Naive B cell (primary cell): Measurements from ENCODE around the gene CHMP1A. TPM values are rescaled to one million over a fixed set of nuclear protein-coding genes. Genes with fewer than 3 reads are reported as not detected.
"Not testable (repeated sequence)": the region's sequence is repeated elsewhere in the genome, so short reads cannot be mapped to it uniquely, and the experiment has no call there.

Source experiments
- ATAC-seq, 2 donors: fragments of 150-1000 bp; cut with Tn5 transposase; 2 replicates each; pipeline ENCODE4 v1.10.0; 2021; ENCODE audit warnings: low read depth in 2 of 2, mild to moderate bottlenecking in 2 of 2, moderate library complexity in 2 of 2
- DNase-seq: peaks from one replicate; pipeline ENCODE4 v3.0.0; 2022
- H3K27ac Mint-ChIP-seq, 6 donors: one replicate each; pipeline ENCODE4 v1.8.0; 2020 to 2022; ENCODE audit warnings: mild to moderate bottlenecking in 6 of 6, mixed read lengths in 6 of 6, moderate library complexity in 5 of 6, inconsistent platforms in 2 of 6
- H3K27me3 Mint-ChIP-seq, 3 donors: one replicate each; pipeline ENCODE4 v1.8.0; 2021 to 2022; ENCODE audit warnings: mixed read lengths in 3 of 3, mild to moderate bottlenecking in 1 of 3
- H3K36me3 Mint-ChIP-seq, 2 donors: one replicate each; pipeline ENCODE4 v1.8.0; 2020 to 2022; ENCODE audit warnings: mixed read lengths in 2 of 2, inconsistent platforms in 1 of 2, mild to moderate bottlenecking in 1 of 2
- H3K4me1 Mint-ChIP-seq, 3 donors: one replicate each; pipeline ENCODE4 v1.8.0; 2020 to 2022; ENCODE audit warnings: mixed read lengths in 3 of 3, inconsistent platforms in 1 of 3, mild to moderate bottlenecking in 1 of 3, moderate library complexity in 1 of 3
- H3K4me3 Mint-ChIP-seq, 8 donors: one replicate each; pipeline ENCODE4 v1.8.0; 2020 to 2022; ENCODE audit warnings: mild to moderate bottlenecking in 8 of 8, mixed read lengths in 8 of 8, moderate library complexity in 8 of 8, inconsistent platforms in 2 of 8
- H3K9me3 Mint-ChIP-seq, 7 donors: one replicate each; pipeline ENCODE4 v1.8.0; 2020 to 2022; ENCODE audit warnings: mixed read lengths in 7 of 7, mild to moderate bottlenecking in 5 of 7, inconsistent platforms in 2 of 7, moderate library complexity in 1 of 7
- polyA plus RNA-seq, 6 donors: library from polyadenylated mRNA; unstranded; fragments of 300-500 nt; fragmentation: Illumina TruSeq; gene quantifications; one replicate each; pipeline ENCODE4 v1.2.3, GENCODE V29; 2021; ENCODE audit warnings: low read depth in 6 of 6

The CHMP1A gene
- 10 to 100 TPM; 63.0 to 91.4 (median 73.5) TPM for polyA plus RNA-seq

GRCh38 chr16:89657442-89658220, at the start of gene CHMP1A, which contains the start of gene SPATA33:
Gene CHMP1A (minus strand): TSS chr16:89657708. CDS start chr16:89657588, 120 bp downstream.
Gene SPATA33 (plus strand): TSS chr16:89657836. CDS start chr16:89657912, 76 bp downstream.
- no peaks in the 10 kb centered on the region for H3K27me3 Mint-ChIP-seq
- DNase-seq (peak; percentile 94), ATAC-seq (peak; percentile 93 to 94)
- peak within 1 kb of the TSS; percentile 89 to 97 (median 92) for H3K27ac Mint-ChIP-seq
- H3K4me1 Mint-ChIP-seq: peaks cover 16 to 34% (median 28%) of the 10 kb centered on the region in 3 donors
- peaks cover 0 to 6% of the 10 kb centered on the region in 2 donors for H3K36me3 Mint-ChIP-seq
- H3K9me3 Mint-ChIP-seq: no peaks in the 10 kb centered on the region
- peak within 1 kb of the TSS; percentile 82 to 93 (median 89) for H3K4me3 Mint-ChIP-seq

- no peak for ATAC-seq
- Mint-ChIP-seq H3K27ac (no peak overlapping the region), H3K4me3 (no peak overlapping the region), H3K27me3 (no peaks in the 10 kb centered on the region), H3K9me3 (no peaks in the 10 kb centered on the region), H3K4me1 (peaks cover 4 to 18% (median 8%) of the 10 kb centered on the region in 3 donors), H3K36me3 (no peaks in the 10 kb centered on the region)
- DNase-seq: no peak
These were observed 49.2 kb upstream of the CHMP1A start for GRCh38 chr16:89706518-89707260.

GRCh38 chr16:89705006-89705405, 47.5 kb upstream of the CHMP1A start:
- no peaks in the 10 kb centered on the region for H3K27me3 Mint-ChIP-seq
- DNase-seq (no peak), ATAC-seq (no peak)
- no peaks in the 10 kb centered on the region for H3K36me3 Mint-ChIP-seq
- peak overlapping the region in 2 of 8 donors; percentile 66 to 73 for H3K4me3 Mint-ChIP-seq
- peaks cover 9 to 20% (median 16%) of the 10 kb centered on the region in 3 donors for H3K4me1 Mint-ChIP-seq
- H3K9me3 Mint-ChIP-seq: no peaks in the 10 kb centered on the region
- H3K27ac Mint-ChIP-seq: peak overlapping the region in 2 of 6 donors; percentile 33 to 74

- H3K27me3 Mint-ChIP-seq: no peaks in the 10 kb centered on the region
- H3K4me3 Mint-ChIP-seq: peak overlapping the region in 1 of 8 donors; percentile 18
- H3K27ac Mint-ChIP-seq: peak overlapping the region in 1 of 6 donors; percentile 37
- no peaks in the 10 kb centered on the region for H3K9me3 Mint-ChIP-seq
- H3K36me3 Mint-ChIP-seq: no peaks in the 10 kb centered on the region
- ATAC-seq (no peak), DNase-seq (no peak)
- peaks cover 11 to 24% (median 20%) of the 10 kb centered on the region in 3 donors for H3K4me1 Mint-ChIP-seq
These were observed 46.8 kb upstream of the CHMP1A start for GRCh38 chr16:89704281-89704680.

GRCh38 chr16:89701425-89702406, 44.2 kb upstream of the CHMP1A start, which contains the start of gene SPATA2L:
Gene SPATA2L (minus strand): TSS chr16:89701705. CDS start chr16:89701232, 473 bp downstream.
- DNase-seq (peak; percentile 99), ATAC-seq (peak; percentile 66 to 71)
- Mint-ChIP-seq H3K4me3 (peak within 1 kb of the TSS; percentile 78 to 93 (median 84)), H3K4me1 (peaks cover 11 to 29% (median 20%) of the 10 kb centered on the region in 3 donors), H3K27me3 (no peaks in the 10 kb centered on the region), H3K27ac (peak within 1 kb of the TSS; percentile 90 to 96 (median 94)), H3K36me3 (no peaks in the 10 kb centered on the region), H3K9me3 (no peaks in the 10 kb centered on the region)

- Mint-ChIP-seq H3K9me3 (no peaks in the 10 kb centered on the region), H3K36me3 (no peaks in the 10 kb centered on the region), H3K27ac (peak overlapping the region; percentile 90 to 96 (median 94)), H3K4me3 (peak overlapping the region; percentile 78 to 93 (median 84)), H3K27me3 (no peaks in the 10 kb centered on the region), H3K4me1 (peaks cover 8 to 21% (median 15%) of the 10 kb centered on the region in 3 donors)
- DNase-seq (peak; percentile 51), ATAC-seq (peak; percentile 23 to 34)
These were observed 43.3 kb upstream of the CHMP1A start for GRCh38 chr16:89700649-89701424.

GRCh38 chr16:89700100-89700648, 42.7 kb upstream of the CHMP1A start:
- ATAC-seq (peak; percentile 23 to 24), DNase-seq (peak; percentile 94)
- Mint-ChIP-seq H3K4me1 (peaks cover 7 to 19% (median 14%) of the 10 kb centered on the region in 3 donors), H3K27ac (peak overlapping the region; percentile 90 to 95 (median 94)), H3K4me3 (peak overlapping the region; percentile 50 to 93 (median 82)), H3K36me3 (no peaks in the 10 kb centered on the region), H3K27me3 (no peaks in the 10 kb centered on the region), H3K9me3 (no peaks in the 10 kb centered on the region)

GRCh38 chr16:89699629-89700099, 42.2 kb upstream of the CHMP1A start:
- Mint-ChIP-seq H3K4me1 (peaks cover 7 to 19% (median 18%) of the 10 kb centered on the region in 3 donors), H3K27ac (peak overlapping the region; percentile 90 to 95 (median 94)), H3K4me3 (peak overlapping the region in 7 of 8 donors; percentile 50 to 91 (median 80))
- H3K27me3 Mint-ChIP-seq, H3K9me3 Mint-ChIP-seq, H3K36me3 Mint-ChIP-seq, ATAC-seq, DNase-seq: not testable (repeated sequence)

GRCh38 chr16:89698717-89699116, 41.2 kb upstream of the CHMP1A start:
- ATAC-seq, H3K36me3 Mint-ChIP-seq, DNase-seq, H3K9me3 Mint-ChIP-seq, H3K27me3 Mint-ChIP-seq: not testable (repeated sequence)
- Mint-ChIP-seq H3K4me3 (peak overlapping the region in 1 of 8 donors; percentile 84), H3K4me1 (peaks cover 9 to 23% (median 21%) of the 10 kb centered on the region in 3 donors), H3K27ac (peak overlapping the region in 5 of 6 donors; percentile 75 to 96 (median 91))

GRCh38 chr16:89697616-89698331, 40.3 kb upstream of the CHMP1A start:
- H3K4me3 Mint-ChIP-seq: no peak overlapping the region
- H3K36me3 Mint-ChIP-seq: no peaks in the 10 kb centered on the region
- no peaks in the 10 kb centered on the region for H3K9me3 Mint-ChIP-seq
- H3K4me1 Mint-ChIP-seq: peaks cover 11 to 26% (median 25%) of the 10 kb centered on the region in 3 donors
- no peaks in the 10 kb centered on the region for H3K27me3 Mint-ChIP-seq
- ATAC-seq: no peak
- H3K27ac Mint-ChIP-seq: peak overlapping the region in 1 of 6 donors; percentile 84
- DNase-seq: no peak

- Mint-ChIP-seq H3K27me3 (no peaks in the 10 kb centered on the region), H3K4me3 (no peak overlapping the region), H3K27ac (no peak overlapping the region), H3K36me3 (no peaks in the 10 kb centered on the region), H3K9me3 (no peaks in the 10 kb centered on the region), H3K4me1 (peaks cover 11 to 25% (median 20%) of the 10 kb centered on the region in 3 donors)
- DNase-seq (no peak), ATAC-seq (no peak)
These were observed 39.7 kb upstream of the CHMP1A start for GRCh38 chr16:89697161-89697615.
